GM12891 (cell line): ENCODE data around the gene CDH13.

ENCODE experiments used
- DNase-seq: peaks from one replicate; pipeline ENCODE4 v3.0.0; 2011; ENCODE audit warnings: low spot score; ENCODE audit not compliant: insufficient read length
- FAIRE-seq: peaks from 2 replicates; lab custom pipeline; 2011; peaks lifted over from hg19 to GRCh38; lab: Jason Lieb, UNC
- PAX5 ChIP-seq: IDR thresholded peaks from 2 replicates; pipeline ENCODE4 v1.6.1; 2011; ENCODE audit warnings: low read length, moderate library complexity, mild to moderate bottlenecking; ENCODE audit not compliant: insufficient read depth, severe bottlenecking
- POLR2A ChIP-seq: IDR thresholded peaks from 2 replicates; pipeline ENCODE4 v1.6.1; 2011; ENCODE audit warnings: low read depth, low read length, control low read depth
- POLR2AphosphoS5 ChIP-seq: IDR thresholded peaks from 2 replicates; pipeline ENCODE4 v1.6.1; 2011; ENCODE audit warnings: low read depth, low read length, control low read depth
- POU2F2 ChIP-seq: IDR thresholded peaks from 2 replicates; pipeline ENCODE4 v1.6.1; 2011; ENCODE audit warnings: low read depth, mild to moderate bottlenecking, control low read depth, low read length, moderate library complexity
- SPI1 ChIP-seq: IDR thresholded peaks from 2 replicates; pipeline ENCODE4 v1.6.1; 2011; ENCODE audit warnings: low read depth, low read length, control low read depth
- TAF1 ChIP-seq: IDR thresholded peaks from 2 replicates; pipeline ENCODE4 v1.6.1; 2011; ENCODE audit warnings: low read depth, low read length, control low read depth

The CDH13 gene

DNA sequence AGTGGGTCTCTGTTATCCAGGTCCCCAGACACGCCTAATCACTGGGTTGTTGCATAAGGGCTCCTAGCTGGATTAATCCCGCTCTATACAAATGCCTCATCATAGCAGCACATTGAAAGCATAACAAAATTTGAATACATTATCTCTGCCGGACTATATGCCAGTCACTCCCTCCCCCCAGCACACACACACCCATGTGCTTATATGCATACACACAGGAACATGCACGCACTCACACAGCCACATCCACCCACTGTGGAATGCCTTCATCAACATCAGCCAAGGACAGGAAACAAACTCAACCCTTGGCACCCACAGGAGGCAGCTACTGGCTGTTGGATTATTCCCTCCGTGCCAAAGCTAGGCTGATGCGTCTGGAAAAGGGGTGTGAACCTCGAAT, 3.5 kb upstream of the CDH13 start:
- DNase-seq (no peak), FAIRE-seq (no peak)
- TF ChIP-seq POLR2A (no peak), POLR2AphosphoS5 (no peak), PAX5 (no peak), POU2F2 (no peak)

DNA sequence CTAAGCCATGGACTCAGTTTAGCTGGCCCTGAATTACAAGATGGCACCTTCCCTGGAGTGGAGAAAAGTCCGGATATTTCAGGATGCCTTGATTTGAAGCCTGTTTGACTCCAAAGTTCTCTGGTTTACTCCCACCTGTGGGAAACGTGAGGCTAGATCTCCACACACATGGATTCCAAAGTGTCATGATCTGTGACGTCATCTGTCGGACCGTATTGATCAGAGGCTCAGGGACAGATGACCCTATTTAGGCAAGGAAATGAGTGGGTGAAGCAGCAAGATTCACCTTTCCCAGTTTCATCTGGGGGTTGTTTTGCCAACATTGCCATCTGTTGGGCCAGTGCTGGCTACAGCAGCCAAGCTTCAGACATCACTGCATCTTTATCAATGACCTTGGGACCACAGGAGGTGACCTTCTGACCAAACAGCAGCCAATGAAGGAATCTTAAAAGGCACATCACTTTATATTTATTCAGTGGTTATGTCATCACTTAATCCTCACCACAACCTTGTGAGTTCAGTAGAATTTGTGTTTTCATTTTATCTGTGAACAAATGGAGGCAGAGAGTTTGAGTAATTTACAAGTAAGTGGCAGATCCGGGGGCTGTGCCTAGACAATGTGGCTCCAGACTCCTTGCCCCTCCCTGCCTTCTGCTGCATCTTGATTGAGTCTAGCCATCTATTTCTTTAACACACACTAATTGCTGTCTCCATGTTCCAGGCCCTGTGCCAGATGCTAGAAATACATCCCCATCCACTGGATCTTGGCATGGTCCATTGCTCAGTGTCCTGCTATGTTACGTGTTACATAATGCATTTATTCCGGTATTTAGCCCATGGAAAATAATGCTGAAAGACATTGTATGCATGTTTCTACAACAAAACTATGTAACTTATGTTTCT, 1.5 kb upstream of the CDH13 start:
- DNase-seq (no peak), FAIRE-seq (no peak)
- TF ChIP-seq POU2F2: no peak
- no peak for TF ChIP-seq POLR2A
- no peak for TF ChIP-seq POLR2AphosphoS5
- no peak for TF ChIP-seq SPI1
- TF ChIP-seq PAX5: no peak
- TF ChIP-seq TAF1: no peak

DNA sequence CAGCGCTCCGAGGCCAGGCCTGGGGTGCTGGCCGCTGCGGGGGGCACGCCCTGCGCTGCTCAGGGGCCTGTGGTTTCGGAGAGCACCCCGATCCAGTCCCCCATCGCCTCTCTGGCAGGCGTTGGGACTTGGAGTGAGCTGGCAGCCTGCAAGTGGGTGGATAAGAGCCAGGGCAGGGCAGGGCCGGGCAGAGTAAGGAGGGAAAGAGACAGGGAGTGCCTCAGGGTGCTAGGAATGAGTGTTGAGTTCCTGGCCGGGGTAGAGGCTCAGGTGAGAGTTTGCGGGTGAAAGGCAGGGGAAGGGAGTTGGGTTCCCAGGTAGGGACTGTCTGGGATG, 1.3 kb downstream of the CDH13 start:
- TF ChIP-seq POU2F2 (no peak), POLR2A (no peak), TAF1 (no peak), POLR2AphosphoS5 (no peak), PAX5 (no peak)
- DNase-seq (no peak), FAIRE-seq (no peak)

DNA sequence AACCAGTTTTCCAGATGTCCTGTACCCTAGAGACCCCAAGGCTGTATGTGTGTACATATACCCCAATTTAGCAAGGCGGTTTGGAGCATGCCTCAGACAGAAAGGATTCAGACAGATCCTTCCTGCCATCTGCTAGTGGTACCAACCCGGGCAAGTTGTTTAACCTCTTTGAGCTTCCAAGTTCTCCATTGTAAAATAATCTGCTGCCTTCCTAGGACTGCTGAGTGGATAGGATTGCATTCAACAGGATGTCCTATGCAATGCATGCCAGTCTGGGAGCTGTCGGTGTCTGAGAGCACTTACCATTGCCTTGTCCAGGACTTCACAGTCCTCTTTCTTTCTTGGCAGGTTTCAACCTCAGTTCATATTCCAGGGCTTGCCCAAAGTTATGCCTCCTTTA, 1.9 kb downstream of the CDH13 start:
- no peak for TF ChIP-seq POU2F2
- TF ChIP-seq TAF1: no peak
- TF ChIP-seq POLR2A: no peak
- no peak for TF ChIP-seq SPI1
- TF ChIP-seq PAX5: no peak
- TF ChIP-seq POLR2AphosphoS5: no peak
- FAIRE-seq (no peak), DNase-seq (no peak)

DNA sequence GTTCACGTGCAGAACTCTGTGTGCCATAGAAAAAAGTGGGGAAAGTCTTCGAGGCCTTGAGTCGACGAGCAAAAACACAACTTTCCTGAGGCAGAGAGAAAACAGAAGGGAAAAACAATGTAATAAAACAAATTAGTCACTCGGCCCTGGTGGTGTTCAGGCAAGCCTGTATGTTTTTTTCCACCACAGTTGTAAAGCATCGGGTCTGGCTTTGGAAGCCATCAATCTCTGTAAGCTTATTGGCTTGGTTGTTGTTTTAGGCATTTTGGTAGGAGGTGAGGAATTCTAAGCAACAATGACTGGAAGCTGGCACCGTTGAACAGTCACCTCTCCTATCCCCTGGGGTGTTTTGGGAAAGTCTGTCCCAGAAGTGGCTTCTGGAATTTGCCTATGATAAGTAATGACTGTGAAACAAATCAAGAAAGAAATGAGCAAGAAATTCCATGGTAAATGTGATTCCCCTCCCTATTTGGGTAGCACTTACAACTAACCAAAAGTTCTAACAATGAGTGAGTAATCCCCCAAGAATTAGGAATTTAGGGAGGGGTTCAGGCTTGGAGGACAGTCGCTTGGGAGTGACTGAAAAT, 2.8 kb downstream of the CDH13 start:
- TF ChIP-seq POLR2A: no peak
- TF ChIP-seq POLR2AphosphoS5: no peak
- no peak for TF ChIP-seq SPI1
- TF ChIP-seq TAF1: no peak
- TF ChIP-seq POU2F2: no peak
- no peak for TF ChIP-seq PAX5
- DNase-seq (no peak), FAIRE-seq (no peak)

DNA sequence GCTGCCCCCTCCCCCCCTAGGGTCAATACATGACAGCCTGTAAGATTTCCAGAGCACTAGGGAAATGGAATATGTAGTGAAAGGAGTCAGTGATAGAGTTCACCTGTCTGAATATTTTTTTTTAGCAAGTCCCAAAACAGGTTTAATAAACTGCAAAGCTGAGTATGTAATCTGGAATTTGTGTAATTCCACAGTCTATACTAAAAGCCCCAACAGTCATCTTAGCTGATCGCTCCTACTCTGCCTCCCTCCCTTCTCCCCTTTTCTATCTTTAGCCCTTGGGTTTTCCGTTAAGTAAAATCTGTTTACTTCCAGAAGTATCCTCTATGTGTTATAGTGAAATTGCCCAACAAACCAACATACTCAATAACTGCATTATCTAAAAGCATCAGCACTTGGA, 3.5 kb downstream of the CDH13 start:
- no peak for DNase-seq
- TF ChIP-seq TAF1 (no peak), POLR2AphosphoS5 (no peak), POLR2A (no peak), PAX5 (no peak), SPI1 (no peak), POU2F2 (no peak)
- FAIRE-seq: no peak

DNA sequence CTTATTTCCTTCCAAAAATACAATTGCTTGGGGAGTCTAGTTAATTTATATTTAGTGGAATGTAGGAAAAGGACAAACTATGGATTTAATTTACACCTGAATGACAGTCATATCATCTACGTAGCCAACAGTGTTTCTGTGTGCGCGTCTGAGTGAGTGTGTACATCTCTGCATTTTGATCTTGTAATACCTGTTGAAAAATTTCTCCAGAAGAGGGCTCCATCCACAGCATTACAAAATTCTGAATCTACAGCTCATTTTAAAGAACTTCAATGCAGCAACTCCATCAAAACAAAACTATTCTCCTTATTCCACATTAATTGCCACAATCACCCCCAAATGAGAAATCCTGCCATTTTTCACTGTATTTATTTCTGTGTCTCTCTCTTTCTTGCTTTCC, 3.9 kb downstream of the CDH13 start:
- TF ChIP-seq SPI1: no peak
- FAIRE-seq (no peak), DNase-seq (no peak)

DNA sequence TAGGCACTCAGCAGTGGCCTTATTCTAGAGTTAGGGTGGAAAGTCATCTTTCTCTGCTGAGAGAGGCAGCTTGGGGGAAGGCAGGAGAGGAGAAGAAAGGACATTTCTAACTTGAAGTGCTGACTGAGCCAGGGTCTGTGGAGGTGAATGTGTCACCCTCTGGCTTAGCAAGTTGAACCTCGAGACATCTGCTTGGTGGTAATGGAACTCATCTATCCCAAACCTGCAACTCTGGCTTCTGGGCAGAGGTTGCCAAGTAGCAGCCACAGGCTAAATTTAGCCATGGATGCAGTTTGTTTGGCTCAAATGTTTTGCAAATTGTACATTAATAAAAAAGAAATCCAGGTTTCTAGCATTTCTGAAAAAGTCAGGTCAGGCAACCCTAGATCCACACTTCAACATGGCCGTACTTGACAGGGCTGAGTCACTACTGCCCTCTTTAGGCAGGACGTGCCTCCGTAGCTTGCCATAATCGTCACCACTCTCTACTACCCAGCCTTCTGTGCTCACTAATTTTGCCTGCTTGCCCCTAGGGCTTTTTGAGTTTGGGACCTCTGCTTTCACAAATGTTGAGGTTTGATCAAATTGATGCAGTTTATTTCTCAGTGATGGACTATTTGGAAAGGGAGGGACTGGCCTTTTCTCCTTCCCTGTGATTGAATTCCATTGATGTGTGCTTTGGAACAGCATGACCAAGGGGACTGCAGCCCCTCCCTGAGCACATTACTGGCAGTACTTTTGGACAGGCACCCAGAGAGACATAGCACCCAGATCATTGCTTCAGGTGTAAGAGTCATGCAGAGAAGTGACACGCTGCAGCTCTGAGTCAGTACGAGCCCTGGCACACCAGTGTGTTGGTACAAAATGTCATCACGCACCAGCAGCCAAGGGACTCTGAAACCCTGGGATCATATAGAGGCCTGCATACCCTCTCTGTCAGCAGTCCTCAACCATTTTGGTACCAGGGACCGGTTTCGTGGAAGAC, 5.2 kb downstream of the CDH13 start:
- DNase-seq: no peak
- no peak for TF ChIP-seq POLR2A
- TF ChIP-seq POU2F2: no peak
- TF ChIP-seq TAF1: no peak
- TF ChIP-seq PAX5: no peak
- FAIRE-seq: no peak

DNA sequence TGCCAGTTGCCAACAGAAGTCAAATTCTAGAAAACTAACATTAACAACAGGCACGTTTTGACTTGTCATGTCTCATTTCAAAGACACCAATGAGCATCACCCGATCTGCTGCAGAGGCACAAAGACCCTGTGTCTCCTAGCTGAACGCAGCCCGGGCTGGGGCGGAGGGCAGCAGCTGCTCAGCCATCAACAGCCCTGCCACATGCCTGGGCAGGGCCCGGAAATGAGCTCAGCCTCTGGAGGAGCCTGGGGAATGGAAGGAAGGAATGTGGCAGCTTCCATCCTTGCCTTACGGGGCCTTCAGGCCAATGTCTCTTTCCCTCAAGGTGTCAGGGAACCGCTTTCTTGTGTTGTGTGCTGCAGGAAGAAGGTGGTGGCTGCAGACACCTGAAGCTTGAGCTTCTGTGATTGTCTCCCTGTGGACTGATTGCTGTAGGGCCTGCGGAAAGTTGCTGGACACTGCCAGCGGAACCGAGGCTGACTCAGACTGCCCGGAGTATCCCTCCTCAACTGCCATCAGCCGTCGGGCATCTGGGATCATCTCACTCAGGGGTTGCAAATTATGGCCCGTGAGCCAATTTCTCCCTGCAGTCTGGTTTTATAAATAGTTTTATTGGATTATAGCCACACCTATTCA, 7.3 kb downstream of the CDH13 start:
- TF ChIP-seq POLR2A (no peak), POLR2AphosphoS5 (no peak), POU2F2 (no peak), SPI1 (no peak), TAF1 (no peak), PAX5 (no peak)
- no peak for FAIRE-seq
- DNase-seq: no peak

DNA sequence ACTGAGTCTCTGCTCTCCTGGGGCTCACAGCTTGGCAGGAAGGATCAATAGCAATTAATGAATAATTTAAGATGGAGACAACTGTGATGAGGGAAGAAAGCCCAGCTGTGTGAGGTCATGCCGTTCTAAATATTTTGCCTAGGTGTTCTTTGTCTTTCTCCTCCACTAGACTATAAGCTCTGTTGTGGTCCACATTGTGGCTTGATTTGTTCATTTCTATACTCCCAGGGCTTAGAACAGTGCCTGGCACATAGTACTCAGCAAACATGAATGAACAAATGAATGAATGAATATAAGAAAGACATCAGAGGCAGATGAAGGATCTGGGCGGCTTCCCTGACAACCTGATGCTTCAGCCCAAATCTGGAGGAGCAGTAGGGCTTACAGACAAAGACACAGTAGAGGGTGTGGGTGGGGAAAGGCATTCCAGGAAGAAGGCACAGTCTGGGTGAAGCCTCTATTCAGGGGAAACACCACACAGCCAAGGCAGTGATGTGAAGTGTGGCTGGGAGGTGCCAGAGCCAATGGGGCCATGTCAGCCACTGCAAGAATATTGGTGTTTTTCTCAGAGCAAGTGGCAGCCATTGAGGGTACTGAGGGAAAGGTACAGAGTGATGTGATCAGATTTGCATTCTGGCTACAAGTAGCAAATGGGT, 8.3 kb downstream of the CDH13 start:
- FAIRE-seq (no peak), DNase-seq (no peak)
- TF ChIP-seq TAF1 (no peak), POLR2AphosphoS5 (no peak), SPI1 (no peak), POU2F2 (no peak), POLR2A (no peak), PAX5 (no peak)
